Measurements from ENCODE around the gene RYR1. TPM values are rescaled to one million over a fixed set of nuclear protein-coding genes. Genes with fewer than 3 reads are reported as not detected.

The RYR1 gene
- total RNA-seq, 1 experiment from 2014 or later, result 4.1 TPM

GRCh38 chr19:38550376-38550775 is 116.9 kb downstream of the RYR1 start:
- no peak overlapping the region for H3K27ac ChIP-seq (ENCODE audit: low read depth, low read length)
- H3K9ac ChIP-seq (ENCODE audit: low read length), result no peak overlapping the region
- ChIA-PET RAD21 (ENCODE audit: low non-redundant PET in 1 of 2, low total read pairs in 2 of 2, uncharacterized antibody in 2 of 2, unreplicated experiment in 2 of 2) (no interaction called here), CTCF (no interaction called here), POLR2A (no interaction called here)
- no peaks in the 10 kb centered on the region for H3K36me3 ChIP-seq (ENCODE audit: control insufficient read depth in 1 of 2, insufficient read depth in 2 of 2, low read length in 2 of 2)
- no peak overlapping the region for H2AFZ ChIP-seq (ENCODE audit: low read depth, low read length, poor library complexity, severe bottlenecking)
- ATAC-seq (no peak), DNase-seq (ENCODE audit: low read depth, low spot score) (no peak)
- H3K27me3 ChIP-seq (ENCODE audit: insufficient read depth, low read length), result no peaks in the 10 kb centered on the region
- H3K4me1 ChIP-seq (ENCODE audit: control insufficient read depth in 1 of 2, insufficient read depth in 2 of 2, low read length in 2 of 2), result peaks cover 0 to 5% of the 10 kb centered on the region in 2 experiments; a peak in 2 of 4 replicates
- no peaks in the 10 kb centered on the region for H4K20me1 ChIP-seq (ENCODE audit: insufficient read depth)
- intact Hi-C loops (cut with micrococcal nuclease), result no loop called here
- no peaks in the 10 kb centered on the region for H3K79me2 ChIP-seq (ENCODE audit: insufficient read depth, low read length)
- H3K4me2 ChIP-seq (ENCODE audit: low read length), result no peak overlapping the region
- H3K9me2 ChIP-seq (ENCODE audit: insufficient read depth), result no peaks in the 10 kb centered on the region
- TF ChIP-seq MAX (IDR thresholded peaks at IDR 0.05) (no peak), SIN3A (IDR thresholded peaks at IDR 0.05; ENCODE audit: low read depth) (no peak), JUND (IDR thresholded peaks at IDR 0.05) (no peak), ATF3 (IDR thresholded peaks at IDR 0.05) (no peak)
- BruUV-seq (replicated peaks), result no TSS peak
- H3K9me3 ChIP-seq (ENCODE audit: control insufficient read depth in 1 of 2, insufficient read depth in 1 of 2, low read depth in 1 of 2, low read length in 2 of 2), result no peaks in the 10 kb centered on the region
- H3K4me3 ChIP-seq (replicated peaks in 1 of 2; ENCODE audit: low read depth in 1 of 2, low read length in 2 of 2), result no peak overlapping the region

GRCh38 chr19:38551450-38551813 is 117.9 kb downstream of the RYR1 start:
- no peaks in the 10 kb centered on the region for H3K27me3 ChIP-seq (ENCODE audit: insufficient read depth, low read length)
- H3K79me2 ChIP-seq (ENCODE audit: insufficient read depth, low read length), result no peaks in the 10 kb centered on the region
- no peak overlapping the region for H3K27ac ChIP-seq (ENCODE audit: low read depth, low read length)
- H3K9me3 ChIP-seq (ENCODE audit: control insufficient read depth in 1 of 2, insufficient read depth in 1 of 2, low read depth in 1 of 2, low read length in 2 of 2), result no peaks in the 10 kb centered on the region
- RAD21 ChIA-PET (ENCODE audit: low non-redundant PET in 1 of 2, low total read pairs in 2 of 2, uncharacterized antibody in 2 of 2, unreplicated experiment in 2 of 2), result no interaction called here
- H3K4me3 ChIP-seq (replicated peaks in 1 of 2; ENCODE audit: low read depth in 1 of 2, low read length in 2 of 2), result no peak overlapping the region
- H3K9me2 ChIP-seq (ENCODE audit: insufficient read depth), result no peaks in the 10 kb centered on the region
- POLR2A ChIA-PET, result no interaction called here
- no peaks in the 10 kb centered on the region for H4K20me1 ChIP-seq (ENCODE audit: insufficient read depth)
- BruUV-seq (replicated peaks), result no TSS peak
- peaks cover 0 to 5% of the 10 kb centered on the region in 2 experiments; a peak in 1 of 4 replicates for H3K4me1 ChIP-seq (ENCODE audit: control insufficient read depth in 1 of 2, insufficient read depth in 2 of 2, low read length in 2 of 2)
- DNase-seq (ENCODE audit: low read depth, low spot score), result no peak
- H3K9ac ChIP-seq (ENCODE audit: low read length), result no peak overlapping the region
- no peak overlapping the region for H3K4me2 ChIP-seq (ENCODE audit: low read length)
- no peaks in the 10 kb centered on the region for H3K36me3 ChIP-seq (ENCODE audit: control insufficient read depth in 1 of 2, insufficient read depth in 2 of 2, low read length in 2 of 2)
- no peak for ATAC-seq
- intact Hi-C loops (cut with micrococcal nuclease), result no loop called here
- TF ChIP-seq POLR2A (IDR thresholded peaks at IDR 0.05; ENCODE audit: borderline replicate concordance, extremely low read depth, insufficient read depth, insufficient read length) (no peak), EGR1 (IDR thresholded peaks at IDR 0.05; ENCODE audit: low read depth) (no peak), EZH2phosphoT487 (IDR thresholded peaks at IDR 0.05; ENCODE audit: borderline replicate concordance) (no peak), CTCF (IDR thresholded peaks at IDR 0.05 in 2 of 3, conservative IDR thresholded peaks at IDR 0.05 in 1 of 3; ENCODE audit: borderline replicate concordance in 1 of 3, insufficient read depth in 1 of 3, low read depth in 2 of 3, low read length in 2 of 3) (no peak), POLR2AphosphoS5 (IDR thresholded peaks at IDR 0.05; ENCODE audit: low read depth, low read length) (no peak), ATF3 (IDR thresholded peaks at IDR 0.05) (no peak), ZBTB33 (IDR thresholded peaks at IDR 0.05; ENCODE audit: extremely low read depth, insufficient replicate concordance, low read length) (no peak), ZFX (IDR thresholded peaks at IDR 0.05) (no peak), SP1 (IDR thresholded peaks at IDR 0.05; ENCODE audit: low read depth) (no peak), YY1 (IDR thresholded peaks at IDR 0.05; ENCODE audit: extremely low read depth, insufficient replicate concordance, low read depth, low read length) (no peak), ELF1 (IDR thresholded peaks at IDR 0.05; ENCODE audit: borderline replicate concordance, low read depth) (no peak), FOSL1 (IDR thresholded peaks at IDR 0.05; ENCODE audit: low read depth) (no peak), MAX (IDR thresholded peaks at IDR 0.05) (no peak), EZH2 (IDR thresholded peaks at IDR 0.05) (no peak)
- H2AFZ ChIP-seq (ENCODE audit: low read depth, low read length, poor library complexity, severe bottlenecking), result no peak overlapping the region
- CTCF ChIA-PET, result no interaction called here

Measured in HCT116 (cell line).